Cortex of kidney (tissue), 1 donor: ENCODE data around the gene KIF21B.

Experiments used
- DNase-seq: peaks from one replicate; lab custom pipeline; 2025; lab: John Stamatoyannopoulos, UW

The KIF21B gene

DNA sequence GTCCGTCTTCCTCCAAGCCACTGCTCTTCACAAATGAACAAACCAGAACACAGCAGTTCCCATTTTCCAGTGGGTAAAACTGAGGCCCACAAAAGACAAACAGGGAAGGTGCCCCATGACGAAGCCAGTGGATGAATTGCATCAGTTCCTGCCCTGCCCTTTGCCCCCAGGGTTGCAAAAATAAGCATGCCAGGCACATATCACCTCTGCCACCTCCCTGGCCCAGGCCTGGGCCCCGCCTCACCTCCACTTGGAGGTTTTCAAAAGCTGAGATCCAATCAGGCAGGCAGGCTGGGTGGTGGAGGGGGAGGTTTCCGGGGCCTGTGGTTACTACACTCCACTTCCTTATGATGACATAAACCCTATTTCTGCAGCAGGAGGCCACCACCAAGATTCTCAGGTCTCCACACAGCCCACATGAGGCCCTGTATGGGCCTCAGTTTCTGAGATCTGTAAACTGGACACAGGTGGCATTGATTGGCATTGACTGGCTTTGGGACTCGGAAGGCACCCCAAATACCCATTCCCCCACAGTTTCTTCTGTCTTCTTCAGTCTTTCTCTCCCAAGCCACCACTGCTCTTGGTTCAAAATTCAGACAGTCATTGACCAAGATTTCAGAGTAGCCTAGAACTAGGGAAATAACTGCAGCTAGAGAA lies 4.1 kb downstream of the KIF21B start:
- DNase-seq: no peak

- DNase-seq: no peak
Measured at GRCh38 chr1:201017828-201018163, 5.7 kb downstream of the KIF21B start.

DNA sequence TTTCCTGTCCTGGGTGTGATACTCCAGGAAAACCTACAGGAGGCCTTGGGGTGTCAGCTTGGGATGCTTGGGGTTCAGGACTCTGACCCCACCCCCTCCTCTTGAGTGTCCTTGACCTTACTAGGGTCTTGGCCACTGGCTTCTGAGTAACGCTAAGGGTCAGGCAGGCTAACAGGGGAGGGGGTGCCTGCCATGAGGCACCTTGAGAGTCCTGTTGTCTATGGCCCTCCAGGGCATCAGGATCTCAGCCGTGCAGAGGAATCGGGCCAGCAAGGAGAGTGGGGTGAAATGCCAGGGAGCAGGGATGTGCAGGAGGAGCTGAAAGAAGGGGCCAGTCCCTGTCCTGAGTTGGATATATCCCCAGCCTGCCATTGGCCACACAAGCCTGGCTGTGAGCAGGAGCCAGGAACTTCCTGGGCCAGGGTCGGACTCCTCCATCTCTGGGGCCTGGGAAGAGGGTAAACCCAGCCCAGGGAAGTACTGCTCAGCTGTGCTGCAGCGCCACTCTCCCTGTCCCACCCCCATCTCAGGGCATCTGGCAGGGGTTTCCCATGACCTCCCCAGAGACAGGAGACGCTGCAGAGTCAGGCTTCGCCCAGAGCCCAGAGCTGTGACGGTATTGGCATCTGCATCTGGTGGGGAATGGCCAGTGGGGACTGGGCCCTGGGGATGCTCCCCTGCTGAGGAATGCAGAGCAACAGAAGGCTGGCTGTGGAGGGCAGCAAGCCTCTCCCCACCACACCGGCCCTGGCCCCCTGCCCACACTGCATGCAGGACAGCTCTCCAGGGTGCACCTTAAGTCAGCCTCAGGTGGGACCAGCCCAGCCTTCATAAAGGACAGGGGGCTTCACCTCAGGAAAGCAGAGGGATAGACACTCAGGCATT lies 6.3 kb downstream of the KIF21B start:
- DNase-seq: no peak

DNA sequence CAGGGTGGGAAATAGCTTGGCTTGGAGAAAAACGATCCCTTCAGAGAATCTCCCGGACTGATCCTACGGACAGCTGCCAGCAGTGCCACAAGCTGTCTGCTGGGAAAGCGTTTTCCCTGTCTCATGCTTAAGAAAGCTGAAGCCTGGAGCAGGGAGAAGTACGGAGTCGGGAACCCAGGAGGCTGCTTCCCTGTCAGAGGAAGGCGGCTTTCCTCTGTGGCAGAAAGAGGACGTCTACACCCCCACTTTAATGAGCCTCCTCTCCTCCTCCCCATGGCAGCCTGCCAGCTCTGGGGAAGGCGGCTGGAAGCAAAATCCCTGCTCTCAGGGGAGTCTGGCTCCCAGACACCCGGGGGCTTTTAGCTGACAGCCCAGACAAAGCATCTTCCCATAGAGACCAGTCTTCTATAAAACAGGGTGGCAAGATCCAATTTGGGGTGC lies 7.3 kb downstream of the KIF21B start:
- DNase-seq: no peak

- no peak for DNase-seq
Measured at GRCh38 chr1:201015551-201016091, 7.9 kb downstream of the KIF21B start.

DNA sequence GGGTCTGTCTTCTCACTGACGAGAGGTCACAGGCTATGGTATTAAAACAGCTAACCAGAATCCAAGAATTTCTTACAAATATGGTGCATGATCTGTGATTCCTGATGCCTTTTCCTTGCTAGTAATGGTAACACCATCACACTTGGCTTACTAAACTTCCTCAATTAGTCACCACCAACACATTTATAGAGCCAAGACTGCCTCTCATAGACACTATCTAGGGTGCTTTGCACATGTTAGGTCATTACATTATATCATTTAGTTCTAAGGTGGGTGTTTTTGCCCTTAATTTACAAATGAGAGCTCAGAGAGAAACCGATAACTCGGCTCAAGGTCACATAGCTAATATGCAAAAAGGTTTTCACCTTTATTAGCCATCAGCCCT lies 8.7 kb downstream of the KIF21B start:
- DNase-seq: no peak

DNA sequence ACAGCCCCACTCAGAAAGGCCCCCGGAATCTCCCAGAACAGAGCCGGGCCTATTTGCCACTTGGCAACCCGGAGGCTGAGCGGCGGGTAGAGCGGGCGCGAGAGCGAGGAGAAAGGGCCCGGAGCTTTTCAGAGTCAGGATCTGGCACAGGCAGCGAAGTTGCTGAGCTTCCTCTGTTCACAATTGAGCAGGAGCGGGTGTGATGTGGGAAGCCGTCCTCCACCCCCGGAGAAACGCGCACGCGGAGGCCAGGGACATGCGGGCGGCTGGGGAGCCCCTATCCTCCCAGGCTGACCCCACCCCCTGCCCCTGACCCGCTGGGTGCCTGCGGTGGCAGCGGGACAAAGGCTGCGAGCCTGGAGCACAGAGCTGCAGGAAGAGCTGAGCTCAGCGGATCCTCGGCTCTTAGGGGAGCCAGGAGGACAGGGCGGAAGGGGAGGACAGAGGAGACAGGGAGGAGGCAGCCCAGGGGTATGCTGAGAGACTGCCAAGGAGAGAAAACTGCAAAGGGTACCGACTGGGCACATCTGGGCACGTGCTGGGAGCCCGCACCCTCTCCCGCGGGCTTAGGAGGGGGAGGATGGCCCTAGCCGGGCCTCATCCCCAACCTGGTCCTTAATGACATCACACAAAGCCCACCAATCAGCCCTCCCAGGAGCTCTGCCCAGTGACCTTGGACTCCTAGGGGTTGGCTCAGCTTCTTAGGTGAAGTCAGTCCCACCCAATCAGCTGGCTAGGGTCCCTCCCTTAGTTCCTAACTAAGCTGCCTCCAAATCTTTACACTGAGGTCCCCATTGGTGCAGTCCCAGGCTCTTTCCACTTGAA lies 9.3 kb downstream of the KIF21B start:
- DNase-seq: no peak

DNA sequence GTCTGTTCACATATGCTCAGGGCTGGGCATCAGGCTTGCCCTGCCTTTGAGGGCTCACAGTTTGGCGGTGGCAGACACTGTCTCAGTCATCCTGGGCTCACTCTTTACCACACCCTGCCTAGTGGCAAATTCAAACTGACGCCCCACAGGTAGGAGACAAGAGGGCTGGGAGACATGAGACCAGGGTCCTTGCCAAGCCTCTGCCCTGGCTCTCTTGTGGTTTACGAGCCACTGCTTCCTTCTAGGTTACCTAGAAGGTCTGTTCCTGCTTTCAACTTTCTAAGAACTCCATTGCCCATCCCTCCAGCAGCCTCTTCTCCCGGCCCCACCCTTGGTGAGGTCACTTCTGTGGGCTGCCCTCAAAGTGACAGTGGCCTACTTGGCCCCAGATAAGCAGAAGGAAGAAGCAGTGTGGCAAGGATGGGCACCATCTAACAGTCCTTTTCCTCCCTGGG lies 10.5 kb downstream of the KIF21B start:
- no peak for DNase-seq

DNA sequence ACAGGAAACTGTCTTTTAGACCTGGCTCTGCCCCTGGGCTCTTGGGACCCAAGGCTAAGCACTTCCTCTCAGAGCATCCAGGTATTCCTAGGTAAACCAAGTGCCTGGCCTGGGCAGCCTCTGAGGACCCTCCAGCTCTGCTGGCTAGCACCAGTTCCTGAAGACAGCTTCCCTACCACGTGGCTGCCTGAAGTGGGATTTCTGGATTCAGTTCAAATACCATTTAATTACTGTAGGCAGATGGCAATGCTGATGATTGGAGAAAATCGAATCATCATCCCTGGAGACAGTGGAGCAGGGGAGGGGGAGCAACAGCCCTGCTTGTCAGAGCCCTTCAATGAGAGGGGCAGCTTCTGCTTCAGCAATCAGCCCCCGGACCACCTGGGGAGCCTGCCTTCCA lies 11.9 kb downstream of the KIF21B start:
- DNase-seq: no peak

DNA sequence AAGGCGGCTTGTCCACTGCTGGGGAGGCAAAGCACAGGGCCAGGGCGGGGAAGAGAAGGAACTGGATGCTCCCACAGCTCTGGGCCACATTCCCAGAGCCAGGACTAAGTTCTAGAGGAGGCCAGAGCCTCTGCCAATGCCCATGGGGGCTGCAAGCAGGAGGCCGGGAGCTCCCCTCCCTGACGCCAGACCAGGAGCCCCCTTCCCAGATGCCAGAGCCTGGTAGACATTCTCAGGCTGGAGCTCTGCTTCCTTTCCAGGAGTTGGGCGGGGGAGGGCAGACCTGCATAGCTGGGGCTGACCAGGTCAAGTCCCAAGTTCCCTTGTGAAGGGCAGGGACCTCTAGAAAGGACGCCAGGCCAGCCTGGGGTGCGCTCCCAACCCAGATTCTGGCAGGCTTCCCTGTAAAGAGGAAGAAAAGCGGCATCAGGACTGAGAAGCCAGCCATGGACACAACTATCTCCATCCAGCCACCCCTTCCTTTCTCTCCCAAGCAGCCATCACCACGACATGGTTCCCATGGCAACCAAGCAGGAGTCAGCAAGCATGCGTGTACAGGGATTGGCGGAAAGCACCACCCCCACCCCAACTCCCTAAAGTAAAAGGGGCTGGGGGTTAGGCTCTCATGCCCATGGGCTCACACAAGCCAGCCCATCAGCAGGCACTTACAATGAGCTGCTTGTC lies 13.4 kb downstream of the KIF21B start:
- DNase-seq: no peak

GRCh38 chr1:201008666-201009360 lies 14.7 kb downstream of the KIF21B start:
- no peak for DNase-seq

DNA sequence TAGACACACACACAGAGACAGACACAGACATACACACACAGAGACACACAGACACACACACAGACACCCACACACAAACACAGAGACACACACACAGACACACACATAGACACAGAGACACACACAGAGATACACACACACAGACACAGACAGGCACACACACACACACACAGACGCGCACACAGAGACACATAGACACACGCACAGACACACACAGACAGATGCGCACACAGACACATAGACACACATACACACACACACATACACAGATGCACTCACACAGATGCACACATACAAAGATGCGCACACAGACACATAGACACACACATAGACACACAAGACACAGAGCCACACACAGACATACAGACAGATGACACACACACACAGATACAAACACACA lies 16.0 kb downstream of the KIF21B start:
- no peak for DNase-seq

GRCh38 chr1:201006450-201006849 lies 17.1 kb downstream of the KIF21B start:
- no peak for DNase-seq

GRCh38 chr1:201004732-201005131 lies 18.8 kb downstream of the KIF21B start:
- no peak for DNase-seq

- DNase-seq: no peak
Measured at GRCh38 chr1:201004154-201004553, 19.4 kb downstream of the KIF21B start.

DNA sequence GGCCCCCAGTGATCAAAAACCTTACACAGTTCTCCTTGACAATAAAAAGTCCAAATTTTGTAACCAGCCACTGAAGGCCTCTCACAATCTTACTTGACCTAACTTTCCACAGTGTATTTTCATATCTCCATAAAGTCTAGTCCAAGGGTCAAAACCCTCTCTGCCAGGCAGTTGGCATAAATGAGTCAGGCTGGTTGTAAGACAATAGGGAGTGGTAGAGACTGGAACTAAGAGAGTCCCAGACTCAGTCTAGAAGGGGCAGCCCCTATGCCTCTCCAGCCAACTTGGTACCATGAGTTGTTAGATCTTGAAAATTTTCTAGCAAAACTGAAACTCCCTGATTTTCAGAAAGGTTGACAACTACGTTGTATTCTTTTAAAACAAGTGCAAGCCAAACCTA lies 21.0 kb downstream of the KIF21B start:
- DNase-seq: no peak

- DNase-seq: no peak
Measured at GRCh38 chr1:201001962-201002361, 21.6 kb downstream of the KIF21B start.

DNA sequence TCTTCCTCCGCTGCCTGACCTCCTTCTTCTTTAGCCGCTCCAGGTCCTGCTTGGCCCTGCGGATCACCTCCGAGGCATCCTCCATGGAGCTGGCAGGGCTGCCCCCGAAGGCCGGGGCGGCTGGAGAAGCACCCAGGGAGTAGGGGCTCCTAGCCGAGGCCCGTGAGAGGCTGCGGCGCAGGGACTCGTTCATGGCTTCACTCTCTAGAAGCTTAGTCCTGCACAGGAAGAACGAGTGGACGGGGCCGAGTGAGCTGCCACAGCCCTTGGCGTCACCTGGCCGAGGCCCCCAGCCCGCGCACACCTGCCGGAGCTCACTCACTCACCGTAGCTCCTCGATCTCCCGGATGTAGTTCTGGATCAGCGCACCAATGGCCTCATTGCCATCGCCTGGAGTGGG lies 23.1 kb downstream of the KIF21B start:
- DNase-seq: no peak

GRCh38 chr1:200999667-201000066 lies 23.8 kb downstream of the KIF21B start:
- no peak for DNase-seq

- DNase-seq: no peak
Measured at GRCh38 chr1:200998323-200998722, 25.2 kb downstream of the KIF21B start.

DNA sequence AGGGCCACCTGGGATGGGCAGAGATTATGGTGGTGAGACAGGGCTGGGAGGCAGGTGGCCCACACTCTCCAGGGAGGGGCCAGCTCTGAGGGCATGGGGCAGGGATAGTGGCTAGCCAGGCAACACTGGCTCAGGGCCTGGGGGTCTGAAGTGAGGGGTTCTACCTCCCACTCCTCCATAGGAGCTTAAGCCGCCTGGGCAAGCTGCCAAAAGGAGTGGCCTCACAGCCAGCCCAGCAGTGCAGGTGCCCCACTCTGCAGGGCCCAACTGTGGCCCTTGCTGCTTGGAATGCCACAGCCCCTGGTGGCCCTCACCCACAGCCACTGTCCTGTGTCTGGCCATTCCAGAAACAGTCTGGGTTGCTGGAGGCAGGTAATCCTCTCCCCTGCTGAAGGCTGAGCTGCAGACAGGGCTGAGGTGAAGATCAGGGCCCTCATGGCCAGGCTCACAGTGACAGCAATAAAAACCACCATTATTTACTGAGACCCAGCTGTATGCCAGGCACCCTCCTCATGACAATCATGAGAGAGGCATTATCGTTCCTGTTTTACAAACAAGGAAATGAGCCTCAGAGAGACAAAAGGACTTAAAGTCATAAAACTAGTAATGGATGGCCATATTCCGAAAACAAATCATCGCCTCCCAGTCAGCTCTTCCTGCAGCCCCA lies 31.0 kb downstream of the KIF21B start:
- no peak for DNase-seq
